Sigmoid colon (tissue), 7 donors: ENCODE results near the gene VDAC1. TPM values are rescaled to one million over a fixed set of nuclear protein-coding genes. Genes with fewer than 3 reads are reported as not detected.
"Not testable (repeated sequence)": the region's sequence is repeated elsewhere in the genome, so short reads cannot be mapped to it uniquely, and the experiment has no call there.

Experiments
- DNase-seq: peaks from one replicate; pipeline ENCODE4 v3.0.0-alpha.2; 2019
- H3K27ac ChIP-seq, 4 donors: fragments of 200-600 bp; sonication (generic); one replicate each; pipeline ENCODE4 v1.5.1; 2016 to 2019; ENCODE audit warnings: mild to moderate bottlenecking in 1 of 4
- H3K27me3 ChIP-seq, 3 donors: fragments of 200-600 bp; sonication (generic); one replicate each; pipeline ENCODE4 v1.5.1; 2019; ENCODE audit warnings: mild to moderate bottlenecking in 1 of 3
- H3K36me3 ChIP-seq, 4 donors: fragments of 200-600 bp; sonication (generic); one replicate each; pipeline ENCODE4 v1.5.1; 2016 to 2019
- H3K4me1 ChIP-seq, 4 donors: fragments of 200-600 bp; sonication (generic); one replicate each; pipeline ENCODE4 v1.5.1; 2017 to 2019
- H3K4me3 ChIP-seq, 4 donors: fragments of 200-600 bp; sonication (generic); one replicate each; pipeline ENCODE4 v1.5.1; 2017 to 2019; ENCODE audit warnings: mild to moderate bottlenecking in 2 of 4, moderate library complexity in 1 of 4
- H3K9me3 ChIP-seq, 4 donors: fragments of 200-600 bp in 3 of 4; sonication (generic) in 3 of 4; one replicate each; pipeline versions ENCODE4 v1.5.1 to v1.6.1; 2013 to 2019
- EP300 ChIP-seq, 4 donors: sonication (generic); formaldehyde crosslinking; IDR thresholded peaks; one replicate each; pipeline ENCODE4 v1.6.1; 2017; ENCODE audit warnings: antibody characterized with exemption in 4 of 4
- POLR2A ChIP-seq, 2 donors: fragments of 450-650 bp; IDR thresholded peaks; one replicate each; pipeline ENCODE4 v1.6.1; 2016; ENCODE audit warnings: antibody characterized with exemption in 2 of 2, mild to moderate bottlenecking in 2 of 2, moderate library complexity in 2 of 2
- POLR2AphosphoS5 ChIP-seq, 4 donors: sonication (generic); formaldehyde crosslinking; IDR thresholded peaks; one replicate each; pipeline ENCODE4 v1.6.1; 2017; ENCODE audit warnings: antibody characterized with exemption in 4 of 4
- WGBS, 2 donors: extraction: QIAGEN DNeasy Blood & Tissue Kit; methylation state at CpG; one replicate each; pipeline ENCODE4 v1.1.7; 2013; 5-methylcytosine and 5-hydroxymethylcytosine counted together
- intact Hi-C: fragments of 100-400 bp; cut with DNase I; formaldehyde crosslinking; loops from one replicate; pipeline ENCODE4 v1.15.1; 2023
- polyA plus RNA-seq, 3 donors: library from polyadenylated mRNA; stranded (reverse); fragments of 200-250 nt; gene quantifications; one replicate each; pipeline ENCODE4 v1.2.3, GENCODE V29; 2013
- total RNA-seq, 4 donors: library from RNA; depleted of rRNA; stranded (reverse); fragments of >200 nt; gene quantifications; one replicate each; pipeline ENCODE4 v1.1.0, GENCODE V29; 2016
- TF ChIP-seq, protein P1 (sequence below), 4 experiments: fragments of 450-650 bp in 3 of 4; fragments of 200-600 bp in 1 of 4; IDR thresholded peaks; one replicate each; pipeline ENCODE4 v1.5.1; 2016 to 2019; ENCODE audit warnings: antibody characterized with exemption in 4 of 4, mild to moderate bottlenecking in 3 of 4, moderate library complexity in 2 of 4
- donor health status: healthy with polysubstance abuse.
- donor health status: Bipolar disorder and iron deficiency.
- donor health status: healthy.

VDAC1 gene
- total and polyA plus RNA-seq, 7 donors, result 71.3 to 361 (median 99.2) TPM

DNA sequence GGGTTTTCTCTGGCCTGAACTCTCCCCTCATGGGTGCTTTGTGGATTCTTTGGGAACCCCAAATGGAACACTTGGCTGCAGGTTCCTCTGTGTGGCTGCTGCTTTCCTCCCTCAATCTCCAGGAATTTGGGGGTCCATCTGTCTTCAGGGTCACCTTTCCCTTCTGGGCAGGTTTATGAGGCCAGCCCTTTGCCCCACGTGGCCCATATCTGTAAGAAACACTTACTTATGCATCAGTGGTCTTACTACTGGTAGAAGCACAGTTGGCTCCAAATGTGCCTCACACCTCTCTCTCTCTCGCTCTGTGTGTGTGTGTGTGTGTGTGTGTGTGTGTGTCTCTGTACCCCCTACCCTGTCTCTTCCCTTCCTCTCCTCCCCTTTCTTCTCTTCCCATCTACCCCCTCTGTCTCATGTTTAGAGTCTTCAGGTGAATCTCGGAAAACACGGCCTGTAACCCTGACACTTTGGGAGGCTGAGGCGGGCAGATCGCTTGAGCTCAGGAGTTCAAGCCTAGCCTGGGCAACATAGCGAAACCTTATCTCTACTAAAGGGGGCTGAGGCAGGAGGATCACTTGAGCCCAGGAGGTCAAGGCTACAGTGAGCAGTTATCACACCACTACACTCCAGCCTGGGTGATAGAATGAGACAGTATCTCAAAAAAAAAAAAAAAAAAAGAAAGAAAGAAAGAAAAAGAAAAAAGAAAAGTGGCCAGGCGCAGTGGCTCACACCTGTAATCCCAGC is 63.1 kb downstream of the VDAC1 start:
- no peak overlapping the region for H3K27ac ChIP-seq
- H3K4me1 ChIP-seq, result peaks cover 0 to under 1% (median 0%) of the 10 kb centered on the region in 4 donors
- intact Hi-C loops, result no loop called here
- DNase-seq, result no peak
- no peak overlapping the region for H3K4me3 ChIP-seq
- H3K36me3 ChIP-seq, result no peaks in the 10 kb centered on the region
- no peak for TF ChIP-seq POLR2A (IDR thresholded peaks at IDR 0.05)
- TF ChIP-seq EP300 (IDR thresholded peaks at IDR 0.05), result no peak
- no peak for TF ChIP-seq POLR2AphosphoS5 (IDR thresholded peaks at IDR 0.05)
- TF ChIP-seq, protein P1, sequence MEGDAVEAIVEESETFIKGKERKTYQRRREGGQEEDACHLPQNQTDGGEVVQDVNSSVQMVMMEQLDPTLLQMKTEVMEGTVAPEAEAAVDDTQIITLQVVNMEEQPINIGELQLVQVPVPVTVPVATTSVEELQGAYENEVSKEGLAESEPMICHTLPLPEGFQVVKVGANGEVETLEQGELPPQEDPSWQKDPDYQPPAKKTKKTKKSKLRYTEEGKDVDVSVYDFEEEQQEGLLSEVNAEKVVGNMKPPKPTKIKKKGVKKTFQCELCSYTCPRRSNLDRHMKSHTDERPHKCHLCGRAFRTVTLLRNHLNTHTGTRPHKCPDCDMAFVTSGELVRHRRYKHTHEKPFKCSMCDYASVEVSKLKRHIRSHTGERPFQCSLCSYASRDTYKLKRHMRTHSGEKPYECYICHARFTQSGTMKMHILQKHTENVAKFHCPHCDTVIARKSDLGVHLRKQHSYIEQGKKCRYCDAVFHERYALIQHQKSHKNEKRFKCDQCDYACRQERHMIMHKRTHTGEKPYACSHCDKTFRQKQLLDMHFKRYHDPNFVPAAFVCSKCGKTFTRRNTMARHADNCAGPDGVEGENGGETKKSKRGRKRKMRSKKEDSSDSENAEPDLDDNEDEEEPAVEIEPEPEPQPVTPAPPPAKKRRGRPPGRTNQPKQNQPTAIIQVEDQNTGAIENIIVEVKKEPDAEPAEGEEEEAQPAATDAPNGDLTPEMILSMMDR (IDR thresholded peaks at IDR 0.05), result no peak
- WGBS, 2 donors, result 88 to 93% methylated on average over 8 of the region's 8 CpGs
- H3K9me3 ChIP-seq, result no peaks in the 10 kb centered on the region
- H3K27me3 ChIP-seq, result no peaks in the 10 kb centered on the region

DNA sequence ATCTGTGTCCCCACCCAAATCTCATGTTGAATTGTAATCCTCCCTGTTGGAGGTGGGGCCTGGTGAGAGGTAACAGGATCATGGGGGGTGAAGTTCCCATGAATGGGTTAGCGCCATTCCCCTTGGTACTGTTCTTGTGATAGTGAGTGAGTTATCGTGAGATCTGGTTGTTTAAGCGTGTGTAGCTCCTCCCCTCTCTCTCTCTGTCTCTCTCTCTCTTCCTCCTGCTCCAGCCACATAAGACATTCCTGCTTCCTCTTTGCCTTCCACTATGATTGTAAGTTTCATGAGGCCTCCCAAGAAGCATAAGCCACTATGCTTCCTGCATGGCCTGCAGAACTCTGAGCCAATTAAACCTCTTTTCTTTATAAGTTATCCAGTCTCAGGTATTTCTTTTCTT is 65.1 kb downstream of the VDAC1 start:
- H3K9me3 ChIP-seq, result no peaks in the 10 kb centered on the region
- H3K4me3 ChIP-seq, result no peak overlapping the region
- DNase-seq, result no peak
- H3K36me3 ChIP-seq, result no peaks in the 10 kb centered on the region
- H3K4me1 ChIP-seq, result no peaks in the 10 kb centered on the region
- intact Hi-C loops, result no loop called here
- 89 to 98% methylated on average over 3 of the region's 3 CpGs for WGBS, 2 donors
- no peak for TF ChIP-seq POLR2A (IDR thresholded peaks at IDR 0.05)
- TF ChIP-seq, protein P1 (IDR thresholded peaks at IDR 0.05), result no peak
- no peak for TF ChIP-seq POLR2AphosphoS5 (IDR thresholded peaks at IDR 0.05)
- TF ChIP-seq EP300 (IDR thresholded peaks at IDR 0.05), result no peak
- H3K27ac ChIP-seq, result no peak overlapping the region
- H3K27me3 ChIP-seq, result no peaks in the 10 kb centered on the region

DNA sequence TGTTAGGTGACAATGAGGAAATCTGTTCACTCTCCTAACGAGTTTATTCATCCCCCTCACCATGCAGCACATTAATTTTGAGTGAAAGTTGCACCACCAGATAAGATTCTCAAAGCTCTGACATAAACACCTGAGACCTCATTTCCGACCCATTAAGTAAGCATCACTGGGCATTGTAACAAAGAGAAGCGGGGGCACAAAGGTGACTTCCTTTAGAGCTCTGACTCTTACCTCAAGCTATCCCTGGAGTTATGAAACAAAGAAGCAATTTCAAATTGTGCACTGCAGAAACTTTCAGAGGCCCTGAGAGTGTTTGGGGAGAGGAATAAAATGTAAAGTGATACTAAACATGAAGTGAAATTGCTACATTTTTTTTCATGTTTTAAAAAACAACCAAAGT is 65.8 kb downstream of the VDAC1 start:
- intact Hi-C loops, result no loop called here
- H3K4me3 ChIP-seq, result no peak overlapping the region
- no peaks in the 10 kb centered on the region for H3K36me3 ChIP-seq
- no peak for DNase-seq
- 63 to 71% methylated on average over 3 of the region's 3 CpGs for WGBS, 2 donors
- H3K4me1 ChIP-seq, result no peaks in the 10 kb centered on the region
- no peak overlapping the region for H3K27ac ChIP-seq
- no peaks in the 10 kb centered on the region for H3K27me3 ChIP-seq
- H3K9me3 ChIP-seq, result no peaks in the 10 kb centered on the region
- no peak for TF ChIP-seq POLR2A (IDR thresholded peaks at IDR 0.05)
- TF ChIP-seq, protein P1 (IDR thresholded peaks at IDR 0.05), result no peak
- TF ChIP-seq POLR2AphosphoS5 (IDR thresholded peaks at IDR 0.05), result no peak
- TF ChIP-seq EP300 (IDR thresholded peaks at IDR 0.05), result no peak

DNA sequence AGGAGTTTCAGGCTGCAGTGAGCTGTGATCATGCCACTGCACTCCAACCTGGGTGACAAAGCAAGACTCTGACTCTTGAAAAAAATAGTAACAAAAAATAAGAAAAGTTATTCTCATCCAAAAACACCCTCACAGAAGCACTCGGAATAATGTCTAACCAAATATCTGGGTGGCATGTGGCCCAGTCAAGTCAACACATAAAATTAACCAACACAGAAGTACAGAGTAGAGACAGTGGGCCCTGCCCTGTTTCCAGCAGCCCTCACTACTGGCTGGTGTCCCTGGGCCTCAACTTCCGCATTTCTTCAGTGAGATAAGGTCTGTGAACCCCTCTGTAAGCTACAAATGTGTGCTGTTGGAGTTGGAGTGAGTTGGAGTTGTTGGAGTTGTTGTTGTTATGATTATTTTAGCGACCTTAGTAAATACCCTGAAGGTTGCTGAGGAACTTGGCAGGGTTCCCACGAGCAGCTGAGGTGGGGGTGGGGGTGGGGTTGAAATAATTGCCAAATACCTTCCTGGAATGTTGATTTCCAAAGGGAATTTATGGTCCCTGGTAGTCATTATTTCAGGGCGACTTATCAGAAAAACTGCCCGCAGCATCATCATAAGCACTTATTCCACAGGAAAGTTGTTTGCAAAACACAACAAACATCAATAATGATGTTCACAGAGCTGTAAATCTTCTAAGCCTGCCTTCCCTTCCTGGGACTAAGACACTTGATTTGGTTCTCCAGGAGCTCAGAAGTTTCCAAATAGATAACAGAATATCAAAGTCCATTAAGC is 66.5 kb downstream of the VDAC1 start:
- 43 to 65% methylated on average over 6 of the region's 6 CpGs for WGBS, 2 donors
- Histone ChIP-seq H3K9me3 (no peaks in the 10 kb centered on the region), H3K27ac (no peak overlapping the region), H3K4me1 (no peaks in the 10 kb centered on the region), H3K36me3 (no peaks in the 10 kb centered on the region), H3K27me3 (no peaks in the 10 kb centered on the region), H3K4me3 (no peak overlapping the region)
- TF ChIP-seq, protein P1 (IDR thresholded peaks at IDR 0.05), result no peak
- TF ChIP-seq POLR2A (IDR thresholded peaks at IDR 0.05) (no peak), POLR2AphosphoS5 (IDR thresholded peaks at IDR 0.05) (no peak), EP300 (IDR thresholded peaks at IDR 0.05) (no peak)
- intact Hi-C loops, result no loop called here
- DNase-seq, result no peak

DNA sequence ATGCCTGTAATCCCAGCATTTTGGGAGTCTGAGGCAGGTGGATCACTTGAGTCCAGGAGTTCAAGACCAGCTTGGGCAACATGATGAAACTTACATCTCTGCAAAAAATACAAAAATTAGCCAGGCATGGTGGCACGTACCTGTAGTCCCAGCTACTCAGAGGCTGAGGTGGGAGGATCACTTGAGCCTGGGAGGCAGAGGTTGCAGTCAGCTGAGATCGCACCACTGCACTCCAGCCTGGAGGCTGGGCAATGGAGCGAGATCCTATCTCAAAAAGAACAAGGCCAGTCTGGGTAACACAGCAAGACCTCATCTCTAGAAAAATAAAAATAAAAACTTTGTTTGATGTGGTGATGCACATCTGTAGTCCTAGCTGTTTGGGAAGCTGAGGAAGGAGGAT is 67.1 kb downstream of the VDAC1 start:
- H3K4me1 ChIP-seq, H3K27ac ChIP-seq, intact Hi-C loops, H3K4me3 ChIP-seq, H3K36me3 ChIP-seq, H3K9me3 ChIP-seq, H3K27me3 ChIP-seq, DNase-seq: not testable (repeated sequence)
- 93 to 94% methylated on average over 3 of the region's 3 CpGs for WGBS, 2 donors
